ENCODE results near the gene FAM43A.

Gene FAM43A

DNA sequence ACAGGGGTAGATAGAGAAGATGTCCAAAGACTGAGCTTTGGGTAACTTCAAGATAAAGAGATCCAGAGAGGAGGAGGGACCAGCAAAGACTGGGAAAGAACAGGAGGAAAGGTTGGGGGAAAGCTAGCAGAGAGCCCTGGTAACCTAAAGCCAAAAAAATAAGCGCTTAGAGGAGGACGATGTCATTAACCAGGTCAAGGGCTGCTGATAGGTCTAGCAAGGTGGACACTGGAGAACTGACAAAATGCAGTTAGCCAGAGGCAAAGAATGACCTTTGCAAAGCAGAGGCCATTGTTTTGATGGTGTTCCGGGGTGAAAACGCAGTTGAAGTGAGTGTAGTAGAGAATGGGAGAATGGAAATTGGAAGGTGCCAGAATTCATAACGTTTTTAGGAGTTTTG, 39.7 kb downstream of the FAM43A start:
- H3K9ac ChIP-seq, result no peak overlapping the region
- H4K20me1 ChIP-seq (ENCODE audit: insufficient read depth), result no peaks in the 10 kb centered on the region
- no peak overlapping the region for H3K4me3 ChIP-seq (IDR thresholded peaks at IDR 0.05; ENCODE audit: insufficient read depth, low read depth, low read length)
- H3K27ac ChIP-seq, result no peak overlapping the region
- no peaks in the 10 kb centered on the region for H3K27me3 ChIP-seq (ENCODE audit: insufficient read depth, low read depth)
- no peak overlapping the region for H3K4me2 ChIP-seq
- H2AFZ ChIP-seq (ENCODE audit: low read depth), result no peak overlapping the region
- H3K79me2 ChIP-seq (ENCODE audit: insufficient read depth, low read depth), result no peaks in the 10 kb centered on the region
- no peaks in the 10 kb centered on the region for H3K36me3 ChIP-seq (ENCODE audit: insufficient read depth)
- TF ChIP-seq, protein P1, sequence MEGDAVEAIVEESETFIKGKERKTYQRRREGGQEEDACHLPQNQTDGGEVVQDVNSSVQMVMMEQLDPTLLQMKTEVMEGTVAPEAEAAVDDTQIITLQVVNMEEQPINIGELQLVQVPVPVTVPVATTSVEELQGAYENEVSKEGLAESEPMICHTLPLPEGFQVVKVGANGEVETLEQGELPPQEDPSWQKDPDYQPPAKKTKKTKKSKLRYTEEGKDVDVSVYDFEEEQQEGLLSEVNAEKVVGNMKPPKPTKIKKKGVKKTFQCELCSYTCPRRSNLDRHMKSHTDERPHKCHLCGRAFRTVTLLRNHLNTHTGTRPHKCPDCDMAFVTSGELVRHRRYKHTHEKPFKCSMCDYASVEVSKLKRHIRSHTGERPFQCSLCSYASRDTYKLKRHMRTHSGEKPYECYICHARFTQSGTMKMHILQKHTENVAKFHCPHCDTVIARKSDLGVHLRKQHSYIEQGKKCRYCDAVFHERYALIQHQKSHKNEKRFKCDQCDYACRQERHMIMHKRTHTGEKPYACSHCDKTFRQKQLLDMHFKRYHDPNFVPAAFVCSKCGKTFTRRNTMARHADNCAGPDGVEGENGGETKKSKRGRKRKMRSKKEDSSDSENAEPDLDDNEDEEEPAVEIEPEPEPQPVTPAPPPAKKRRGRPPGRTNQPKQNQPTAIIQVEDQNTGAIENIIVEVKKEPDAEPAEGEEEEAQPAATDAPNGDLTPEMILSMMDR (conservative IDR thresholded peaks at IDR 0.05; ENCODE audit: low read depth, low read length), result no peak
- no peaks in the 10 kb centered on the region for H3K4me1 ChIP-seq (ENCODE audit: low read depth, poor library complexity, severe bottlenecking)

DNA sequence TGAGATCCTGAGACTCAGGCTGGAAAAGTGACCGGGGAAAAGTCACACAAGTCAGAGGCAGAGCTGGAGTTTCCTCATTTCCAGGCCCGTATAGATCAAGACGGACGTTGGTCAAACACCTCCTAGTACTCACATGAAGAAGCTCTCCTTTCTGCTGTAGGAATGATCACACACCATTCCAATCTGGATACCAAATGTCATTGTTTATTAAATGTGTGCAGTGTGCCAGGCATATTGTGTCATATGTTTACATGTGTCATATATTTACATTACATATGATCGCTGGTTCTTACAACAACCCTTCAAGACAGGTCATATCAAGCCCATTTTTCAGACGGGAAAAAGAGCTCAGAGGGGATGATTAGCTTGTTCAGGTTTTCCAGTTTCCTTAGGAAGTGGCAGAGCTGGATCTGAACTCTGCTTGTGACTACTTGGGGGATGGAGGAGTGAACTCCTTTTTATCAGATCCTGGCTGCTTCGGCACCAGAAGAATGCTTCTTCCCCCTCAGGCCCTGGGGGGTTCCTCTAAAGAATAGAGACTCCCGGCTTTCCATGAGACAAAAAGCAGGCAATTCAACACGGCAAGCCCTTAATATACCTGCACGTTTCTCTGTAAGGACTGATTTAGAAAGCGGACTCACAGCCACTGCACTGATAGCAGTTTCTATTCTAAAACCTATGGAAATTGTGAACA, 41.9 kb downstream of the FAM43A start:
- Histone ChIP-seq H2AFZ (ENCODE audit: low read depth) (no peak overlapping the region), H3K9ac (no peak overlapping the region), H4K20me1 (ENCODE audit: insufficient read depth) (no peaks in the 10 kb centered on the region), H3K27me3 (ENCODE audit: insufficient read depth, low read depth) (no peaks in the 10 kb centered on the region), H3K4me3 (IDR thresholded peaks at IDR 0.05; ENCODE audit: insufficient read depth, low read depth, low read length) (no peak overlapping the region), H3K36me3 (ENCODE audit: insufficient read depth) (no peaks in the 10 kb centered on the region), H3K4me1 (ENCODE audit: low read depth, poor library complexity, severe bottlenecking) (no peaks in the 10 kb centered on the region), H3K4me2 (no peak overlapping the region), H3K27ac (no peak overlapping the region), H3K79me2 (ENCODE audit: insufficient read depth, low read depth) (no peaks in the 10 kb centered on the region)
- TF ChIP-seq, protein P1 (conservative IDR thresholded peaks at IDR 0.05; ENCODE audit: low read depth, low read length), result no peak

DNA sequence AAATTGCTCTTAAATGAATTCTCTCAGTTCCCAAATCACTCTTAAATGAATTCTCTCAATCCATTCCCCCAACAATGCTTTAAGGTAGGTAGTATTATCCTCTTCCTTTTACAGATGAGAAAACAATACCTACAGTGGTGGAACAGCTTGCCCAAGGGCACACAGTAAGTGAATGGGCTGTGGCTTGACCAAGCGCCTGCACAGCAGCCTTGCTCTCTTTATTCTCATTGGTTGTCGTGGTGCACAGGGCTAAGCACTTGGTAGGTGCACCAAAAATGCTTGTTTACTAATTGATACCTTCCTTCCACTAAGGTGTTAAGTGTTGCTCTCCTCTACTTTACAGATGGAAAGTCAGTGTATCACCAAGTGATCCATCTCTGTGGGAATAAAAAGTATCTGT, 43.3 kb downstream of the FAM43A start:
- H3K36me3 ChIP-seq (ENCODE audit: insufficient read depth), result no peaks in the 10 kb centered on the region
- no peaks in the 10 kb centered on the region for H3K27me3 ChIP-seq (ENCODE audit: insufficient read depth, low read depth)
- H3K9ac ChIP-seq, result no peak overlapping the region
- TF ChIP-seq, protein P1 (conservative IDR thresholded peaks at IDR 0.05; ENCODE audit: low read depth, low read length), result no peak
- H4K20me1 ChIP-seq (ENCODE audit: insufficient read depth), result no peaks in the 10 kb centered on the region
- H3K4me1 ChIP-seq (ENCODE audit: low read depth, poor library complexity, severe bottlenecking), result no peaks in the 10 kb centered on the region
- no peak overlapping the region for H3K4me2 ChIP-seq
- no peak overlapping the region for H3K4me3 ChIP-seq (IDR thresholded peaks at IDR 0.05; ENCODE audit: insufficient read depth, low read depth, low read length)
- H3K79me2 ChIP-seq (ENCODE audit: insufficient read depth, low read depth), result no peaks in the 10 kb centered on the region
- H3K27ac ChIP-seq, result no peak overlapping the region
- no peak overlapping the region for H2AFZ ChIP-seq (ENCODE audit: low read depth)

DNA sequence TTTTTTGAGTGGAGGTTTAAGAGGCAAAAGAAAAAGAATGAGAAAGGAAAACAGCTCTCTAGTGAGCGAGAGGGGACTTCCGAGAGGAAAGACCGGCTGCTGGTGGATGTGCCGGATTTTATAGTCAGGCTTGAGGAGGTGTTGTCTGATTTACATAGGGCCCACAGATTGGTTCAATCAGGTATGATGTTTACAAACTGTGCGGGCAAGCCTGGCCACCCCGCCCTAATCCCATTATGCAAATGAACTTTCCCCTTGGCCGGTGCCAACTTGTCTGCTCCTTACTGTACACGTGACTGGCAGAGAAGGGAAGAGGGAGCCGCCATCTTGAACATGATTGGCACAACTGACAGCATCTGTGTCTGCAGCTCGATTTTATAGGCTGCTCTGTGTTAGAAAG, 44.7 kb downstream of the FAM43A start:
- no peaks in the 10 kb centered on the region for H3K79me2 ChIP-seq (ENCODE audit: insufficient read depth, low read depth)
- H3K4me1 ChIP-seq (ENCODE audit: low read depth, poor library complexity, severe bottlenecking), result no peaks in the 10 kb centered on the region
- no peak overlapping the region for H3K4me2 ChIP-seq
- H4K20me1 ChIP-seq (ENCODE audit: insufficient read depth), result no peaks in the 10 kb centered on the region
- H3K4me3 ChIP-seq (IDR thresholded peaks at IDR 0.05; ENCODE audit: insufficient read depth, low read depth, low read length), result no peak overlapping the region
- TF ChIP-seq, protein P1 (conservative IDR thresholded peaks at IDR 0.05; ENCODE audit: low read depth, low read length), result no peak
- no peaks in the 10 kb centered on the region for H3K36me3 ChIP-seq (ENCODE audit: insufficient read depth)
- no peak overlapping the region for H3K9ac ChIP-seq
- H3K27me3 ChIP-seq (ENCODE audit: insufficient read depth, low read depth), result no peaks in the 10 kb centered on the region
- H3K27ac ChIP-seq, result no peak overlapping the region
- H2AFZ ChIP-seq (ENCODE audit: low read depth), result no peak overlapping the region
